HL-60/S4 (cell line): Measurements from ENCODE around the gene ADAM12.

Experiments
- in situ Hi-C: fragments of 300-500 bp; cut with MboI; formaldehyde crosslinking; loops from 2 replicates; pipeline ENCODE4 v1.14.3; 2022; ENCODE audit warnings: low sequenced_read_pairs

The ADAM12 gene

DNA sequence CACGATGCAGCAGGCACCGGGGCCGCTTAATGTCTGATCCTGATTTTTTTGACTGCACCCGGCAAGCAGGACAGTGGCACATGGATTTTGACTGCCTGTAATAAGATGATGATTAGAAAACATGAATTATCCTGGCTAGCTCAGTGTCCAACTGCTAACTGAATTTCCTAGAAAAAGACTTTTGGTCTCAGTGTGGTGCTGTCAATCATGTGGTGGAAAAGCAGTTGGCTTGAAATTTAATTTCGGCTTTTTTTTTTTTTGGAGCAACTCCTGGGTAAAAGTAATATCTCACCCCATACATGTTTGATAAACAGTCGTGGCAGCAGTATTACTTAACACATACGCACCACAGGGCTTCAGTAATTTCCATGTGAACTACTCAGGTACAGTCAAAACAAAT is 264.2 kb downstream of the ADAM12 start:
- in situ Hi-C loops = no loop called here

DNA sequence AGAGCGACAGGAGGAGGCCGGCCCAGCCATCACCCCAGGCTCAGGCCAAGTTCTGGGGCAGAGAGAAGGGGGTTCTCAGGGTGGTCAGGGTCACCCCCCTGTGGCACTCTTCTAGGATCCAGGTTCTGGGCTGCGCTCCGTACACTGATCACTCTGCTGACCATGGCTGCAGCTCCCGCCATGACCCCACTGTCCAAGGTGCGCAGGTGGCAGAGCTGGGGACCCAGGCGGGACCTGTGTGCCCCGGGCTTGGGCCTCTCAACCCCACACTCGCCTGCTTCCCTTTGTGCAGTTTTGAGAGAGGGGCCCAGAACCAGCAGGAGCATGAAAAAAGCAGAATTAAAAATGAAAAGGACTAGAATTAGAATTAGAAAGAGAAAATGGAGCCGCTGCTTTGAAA is 264.8 kb downstream of the ADAM12 start:
- in situ Hi-C loops = no loop called here

DNA sequence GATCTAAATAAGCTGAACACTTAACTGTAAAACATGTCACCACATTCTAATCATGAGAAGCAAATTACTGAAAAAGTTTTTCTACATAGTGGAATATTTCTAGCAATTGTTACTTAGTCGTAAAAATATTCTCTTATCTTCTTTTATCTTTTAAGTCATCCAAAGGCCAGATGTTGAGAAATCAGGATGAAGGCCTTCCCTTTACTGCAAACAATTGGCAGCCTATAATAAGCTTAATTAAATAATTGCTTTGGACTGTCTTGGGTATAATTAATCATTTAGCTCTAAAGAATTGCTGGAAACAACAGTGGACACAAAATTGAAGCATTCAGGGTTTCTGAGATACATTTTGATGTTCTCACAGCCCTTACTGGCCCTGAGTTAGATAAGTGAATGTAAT is 265.4 kb downstream of the ADAM12 start:
- in situ Hi-C loops = no loop called here

DNA sequence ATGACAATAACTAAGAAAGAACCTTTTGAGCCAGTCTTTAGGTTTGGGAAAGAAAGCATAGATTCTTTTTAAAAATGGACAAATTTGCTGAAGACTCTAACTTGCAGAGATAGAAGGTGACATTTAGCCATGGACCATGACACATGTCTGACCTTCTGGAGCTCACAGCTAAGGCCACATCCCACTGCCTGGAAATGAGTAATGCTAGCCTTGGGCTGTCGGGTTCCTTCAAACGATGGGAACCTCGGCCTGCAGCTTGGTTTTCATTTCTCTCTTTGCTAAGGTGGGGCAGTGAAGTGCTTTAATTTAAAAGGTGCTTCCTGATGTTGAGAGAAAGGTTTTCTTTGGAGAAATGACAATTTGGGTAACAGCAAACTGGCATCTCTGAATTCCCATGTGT is 268.7 kb downstream of the ADAM12 start:
- in situ Hi-C loops = no loop called here

DNA sequence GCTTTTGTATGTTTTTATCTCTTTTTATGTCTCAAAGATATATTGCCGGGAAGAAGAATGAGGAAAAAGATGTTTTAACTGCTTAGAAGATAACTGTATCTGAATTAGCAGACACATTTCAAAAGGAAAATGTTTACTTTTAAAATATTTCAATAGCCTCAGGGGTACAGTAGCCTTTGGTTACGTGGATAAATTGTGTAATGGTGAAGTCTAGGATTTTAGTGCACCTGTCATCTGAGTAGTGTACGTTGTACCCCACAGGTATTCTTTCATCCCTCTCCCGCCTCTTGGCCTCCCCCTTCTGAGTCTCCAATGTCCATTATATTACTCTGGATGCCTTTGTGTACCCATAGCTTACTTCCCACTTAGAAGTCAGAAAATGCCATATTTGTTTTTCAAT is 269.8 kb downstream of the ADAM12 start:
- in situ Hi-C loops = no loop called here

DNA sequence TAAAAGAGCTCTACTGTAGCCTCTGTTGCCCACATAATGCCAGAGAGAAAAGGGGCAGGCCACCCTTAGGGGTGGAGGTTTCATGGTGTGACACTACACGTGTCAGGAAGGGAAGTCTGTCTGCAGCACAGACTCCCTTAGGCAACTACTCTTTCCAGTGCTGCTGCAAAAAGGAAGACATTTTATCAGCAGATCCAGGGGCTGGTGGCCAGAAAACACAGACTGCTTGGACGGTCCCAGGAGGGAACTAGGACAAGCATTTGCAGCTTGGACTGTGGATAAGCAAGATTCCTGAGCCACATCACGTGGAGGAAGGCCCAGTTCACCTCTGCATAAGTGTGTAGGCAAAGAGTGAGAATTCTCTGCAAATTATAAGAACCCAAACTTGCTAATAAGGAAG is 271.1 kb downstream of the ADAM12 start:
- in situ Hi-C loops = no loop called here

DNA sequence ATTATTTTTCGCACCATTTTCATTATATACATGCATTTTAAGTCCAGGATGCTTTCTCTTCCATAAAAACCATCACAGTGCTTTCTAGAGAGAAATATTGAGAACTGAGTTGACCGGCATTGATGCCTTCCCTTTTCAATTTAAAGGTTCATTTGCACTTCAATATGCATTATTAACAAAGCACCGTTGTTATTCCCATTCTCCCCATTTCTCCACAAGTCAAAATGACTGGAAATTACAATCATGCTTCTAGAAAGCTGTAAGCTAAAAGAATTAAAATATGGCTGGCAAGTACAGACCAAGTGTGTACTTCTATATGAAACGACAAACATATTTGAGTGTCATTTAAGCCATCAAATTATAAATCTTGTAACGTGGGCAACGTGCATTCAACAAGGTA is 272.4 kb downstream of the ADAM12 start:
- in situ Hi-C loops = no loop called here

DNA sequence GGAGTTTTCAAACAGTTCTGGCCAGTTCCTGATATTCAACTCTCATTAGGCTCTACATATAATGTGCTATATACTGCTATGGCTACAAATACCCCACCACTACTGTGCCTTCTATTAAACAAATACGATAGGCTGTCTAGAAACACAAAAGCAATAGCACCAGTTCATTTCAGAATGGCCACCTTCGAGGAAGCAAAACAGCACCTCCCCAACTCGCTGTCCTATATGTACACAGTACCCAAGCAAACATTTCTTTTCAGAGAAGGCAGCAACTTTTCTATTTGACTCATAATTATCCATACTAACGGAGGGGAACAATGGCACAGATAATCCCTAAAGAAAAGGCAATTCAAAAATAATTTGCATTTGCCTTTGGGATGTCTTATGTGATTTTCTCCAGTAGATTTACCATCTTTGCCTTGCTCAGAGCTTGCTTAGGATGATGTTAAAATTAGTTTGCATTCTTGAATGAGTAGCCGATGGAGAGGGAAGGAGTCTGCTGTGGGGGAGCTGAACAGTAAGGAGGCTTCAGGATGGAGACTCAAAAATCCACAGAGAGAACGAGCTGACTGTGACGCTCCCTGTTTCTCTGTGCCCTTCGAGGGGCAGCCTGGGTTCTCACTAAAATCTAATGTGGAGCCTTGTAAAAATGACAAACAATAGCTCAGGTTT is 273.3 kb downstream of the ADAM12 start:
- in situ Hi-C loops = no loop called here

GRCh38 chr10:126111516-126111915 is 276.8 kb downstream of the ADAM12 start:
- in situ Hi-C loops = no loop called here

- in situ Hi-C loops = no loop called here
Measured at GRCh38 chr10:126110489-126111180, 277.6 kb downstream of the ADAM12 start.

GRCh38 chr10:126109893-126110292 is 278.4 kb downstream of the ADAM12 start:
- in situ Hi-C loops = no loop called here

DNA sequence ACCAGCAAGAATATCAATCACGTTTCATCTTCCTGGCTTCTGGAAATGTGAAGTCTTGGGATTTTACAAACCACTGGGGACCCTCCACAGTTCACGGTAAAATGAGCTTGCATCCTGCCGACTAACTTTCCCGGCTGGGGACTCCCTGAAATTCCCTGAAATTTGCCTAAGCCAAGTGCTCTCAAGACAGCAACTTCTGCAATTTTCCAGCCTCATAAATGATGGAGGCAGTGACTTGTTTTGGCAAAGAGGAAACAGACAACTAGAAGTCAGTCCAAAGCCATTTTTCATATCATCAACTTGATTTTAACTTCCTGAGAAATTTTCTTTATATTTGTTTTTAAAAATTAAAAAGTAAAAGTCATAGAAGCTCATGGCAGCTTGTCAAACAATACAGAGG is 279.6 kb downstream of the ADAM12 start:
- in situ Hi-C loops = no loop called here

DNA sequence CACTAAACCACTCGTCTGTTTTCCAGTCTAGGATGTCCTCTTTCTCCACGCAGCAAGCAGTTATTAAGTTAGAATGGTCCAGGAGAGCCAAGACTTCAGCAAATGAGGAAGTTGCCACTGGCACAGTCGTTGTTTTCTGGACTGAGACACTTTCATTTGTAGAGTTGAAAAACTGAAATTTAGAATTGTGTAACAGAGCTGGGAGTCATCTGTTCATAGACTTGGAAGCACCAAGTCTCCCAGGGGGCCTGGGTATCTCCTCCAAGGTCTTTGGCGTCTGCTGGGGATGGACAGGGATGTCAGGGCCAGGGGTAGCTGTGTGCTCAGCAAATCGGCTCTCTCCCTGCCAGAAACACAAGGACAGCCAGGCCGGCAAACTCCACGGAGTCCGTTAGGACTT is 283.5 kb downstream of the ADAM12 start:
- in situ Hi-C loops = no loop called here

GRCh38 chr10:126102636-126103035 is 285.6 kb downstream of the ADAM12 start:
- in situ Hi-C loops = no loop called here

- in situ Hi-C loops = no loop called here
Measured at GRCh38 chr10:126101736-126102135, 286.5 kb downstream of the ADAM12 start.

DNA sequence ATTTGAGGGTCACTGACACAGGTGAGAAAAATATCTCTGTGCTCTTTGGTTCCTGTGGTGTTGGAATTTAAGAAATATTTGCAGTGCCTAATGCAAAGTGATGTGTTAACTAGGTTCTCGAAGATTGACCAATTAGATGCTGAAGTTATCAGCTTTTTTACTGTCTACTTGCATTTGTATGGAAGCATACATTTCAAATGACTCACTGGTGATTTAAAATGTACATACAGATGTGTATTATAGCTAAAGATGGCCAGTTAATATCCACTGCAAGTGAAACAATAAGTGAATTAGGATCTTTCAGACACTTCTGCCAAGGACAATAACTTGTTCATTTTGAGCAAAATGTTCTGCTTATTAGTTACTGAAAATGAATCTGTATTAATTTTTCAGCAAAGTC is 287.0 kb downstream of the ADAM12 start:
- in situ Hi-C loops = no loop called here

- in situ Hi-C loops = no loop called here
Measured at GRCh38 chr10:126099366-126099765, 288.9 kb downstream of the ADAM12 start.

- in situ Hi-C loops = no loop called here
Measured at GRCh38 chr10:126098226-126098581, 290.1 kb downstream of the ADAM12 start.

DNA sequence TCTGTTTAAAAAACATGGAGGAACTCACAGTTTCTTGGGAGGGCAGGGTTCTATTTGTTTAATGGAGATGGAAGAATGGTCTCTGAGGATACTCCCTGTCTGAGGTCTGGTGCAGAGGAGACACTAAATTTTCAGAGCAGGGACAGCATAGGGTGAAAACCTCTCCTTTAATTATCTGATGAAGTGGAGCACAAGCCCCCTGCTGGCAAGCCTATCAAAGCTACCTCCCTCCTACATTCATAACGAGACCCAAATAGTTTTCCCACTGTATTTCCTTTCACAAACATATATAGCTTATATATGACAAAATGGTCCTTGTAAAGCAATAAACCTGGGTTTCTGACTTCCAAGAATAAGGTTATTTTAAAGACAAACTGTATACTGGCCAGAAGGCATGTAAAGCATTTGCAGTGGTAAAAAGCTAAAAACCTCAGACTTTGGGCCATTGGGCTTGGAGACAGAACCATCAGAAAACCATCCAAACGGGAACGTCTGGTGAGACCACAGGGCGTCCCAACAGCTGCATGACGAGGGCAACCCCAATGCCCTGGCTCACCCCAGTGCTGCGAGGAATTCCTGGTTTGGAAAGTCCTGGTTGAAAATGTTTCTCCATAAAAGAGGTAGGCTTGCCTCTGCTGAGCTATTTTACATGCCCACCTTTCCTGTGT is 290.6 kb downstream of the ADAM12 start:
- in situ Hi-C loops = no loop called here

DNA sequence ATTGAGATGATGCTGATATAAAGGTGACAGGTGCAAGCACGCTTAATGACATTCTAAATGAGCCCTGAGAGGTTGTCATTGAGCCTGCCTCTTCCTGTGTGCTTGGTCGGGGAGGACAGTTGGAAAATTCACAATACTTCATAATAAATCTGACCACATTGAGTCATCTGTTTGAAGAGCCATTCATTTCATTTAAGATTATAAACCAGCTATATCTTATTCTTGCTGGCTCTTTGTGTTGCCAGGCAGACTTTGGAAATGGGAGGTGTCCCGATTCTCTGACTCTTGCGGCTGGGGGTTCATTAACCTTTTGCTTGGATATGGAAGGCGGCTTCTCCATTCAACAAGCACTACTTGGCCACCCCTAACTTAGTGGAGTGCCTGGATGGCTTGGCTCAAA is 293.7 kb downstream of the ADAM12 start:
- in situ Hi-C loops = no loop called here

DNA sequence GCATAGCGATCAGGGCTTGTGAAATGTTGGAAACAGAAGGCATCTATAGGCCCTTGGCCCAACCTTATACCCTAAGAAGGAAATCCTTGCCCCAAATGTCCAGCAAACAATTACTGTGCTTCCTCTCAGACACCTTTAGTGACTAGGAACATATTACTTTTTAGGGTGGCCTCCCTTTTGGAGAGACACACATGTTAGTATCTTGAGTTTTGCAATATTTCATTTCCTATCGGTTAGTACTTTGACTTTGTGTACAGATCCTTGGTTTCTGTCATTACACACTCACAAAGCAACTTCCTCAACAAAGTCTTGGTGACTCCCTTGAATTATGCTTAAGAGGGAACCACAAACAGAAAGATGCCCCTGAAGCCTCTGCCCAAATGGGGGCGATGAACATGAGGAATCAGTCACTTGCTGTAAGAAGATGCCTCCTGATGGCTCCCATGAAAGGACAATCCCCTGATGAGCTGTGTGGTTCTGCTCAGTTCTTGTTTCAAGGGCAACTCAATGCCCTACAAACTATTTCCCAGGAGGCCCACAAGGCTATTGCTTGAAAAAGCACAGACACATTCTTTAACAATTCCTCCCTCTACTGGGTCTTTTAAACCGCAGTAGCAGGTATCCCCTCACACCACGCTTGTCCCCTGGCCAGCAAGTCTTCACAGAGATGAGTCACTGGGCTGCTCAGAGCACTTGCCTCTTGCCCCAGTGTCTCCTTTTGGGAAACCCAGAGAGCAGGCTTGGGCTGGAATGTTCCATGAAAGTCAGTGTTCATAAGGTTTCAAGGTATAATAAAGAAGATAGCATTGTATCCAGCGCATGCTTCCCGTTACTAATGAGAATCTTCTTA is 295.7 kb downstream of the ADAM12 start:
- in situ Hi-C loops = no loop called here
